MM.1S (cell line): ENCODE results near the gene FMN1.

Experiments
- DNase-seq: peaks from one replicate; pipeline ENCODE4 v3.0.0-alpha.2; 2015
- H2AFZ ChIP-seq: fragments of 300-600 bp; sonication (generic); 2 replicates; pipeline ENCODE4 v1.6.0; 2016; ENCODE audit warnings: antibody characterized with exemption, low read length
- H3F3A ChIP-seq: fragments of 300-600 bp; sonication (generic); 2 replicates; pipeline ENCODE4 v1.6.1; 2016; ENCODE audit warnings: mild to moderate bottlenecking, antibody characterized with exemption, low read length, moderate library complexity, mixed read lengths; ENCODE audit not compliant: insufficient read depth
- H3K27ac ChIP-seq: fragments of 300-600 bp; sonication (generic); 2 replicates; pipeline ENCODE4 v1.5.1; 2016; ENCODE audit warnings: mild to moderate bottlenecking, low read length
- H3K27me3 ChIP-seq: fragments of 300-600 bp; sonication (generic); replicated peaks from 2 replicates; pipeline ENCODE4 v1.6.0; 2016; ENCODE audit warnings: low read length; ENCODE audit not compliant: insufficient read depth
- H3K36me3 ChIP-seq: fragments of 300-600 bp; sonication (generic); replicated peaks from 2 replicates; pipeline ENCODE4 v1.6.1; 2016; ENCODE audit warnings: mild to moderate bottlenecking, low read length, mixed read lengths; ENCODE audit not compliant: insufficient read depth
- H3K4me1 ChIP-seq: fragments of 300-600 bp; sonication (generic); 2 replicates; pipeline ENCODE4 v1.6.1; 2016; ENCODE audit warnings: low read length, mixed read lengths
- H3K4me2 ChIP-seq: fragments of 300-600 bp; sonication (generic); 2 replicates; pipeline ENCODE4 v1.6.0; 2016; ENCODE audit warnings: low read depth, low read length
- H3K4me3 ChIP-seq: fragments of 300-600 bp; sonication (generic); 2 replicates; pipeline ENCODE4 v1.5.1; 2016; ENCODE audit warnings: low read length, mixed read lengths
- H3K79me2 ChIP-seq: fragments of 300-600 bp; sonication (generic); 2 replicates; pipeline ENCODE4 v1.6.1; 2016; ENCODE audit warnings: mixed run types, low read length, mixed read lengths
- H3K9ac ChIP-seq: fragments of 300-600 bp; sonication (generic); 2 replicates; pipeline ENCODE4 v1.6.1; 2016; ENCODE audit warnings: low read length, mixed read lengths
- H3K9me2 ChIP-seq: fragments of 300-600 bp; sonication (generic); replicated peaks from 2 replicates; pipeline ENCODE4 v1.6.1; 2016; ENCODE audit warnings: mild to moderate bottlenecking, low read length, mixed read lengths; ENCODE audit not compliant: insufficient read depth
- H3K9me3 ChIP-seq: fragments of 300-600 bp; sonication (generic); replicated peaks from 2 replicates; pipeline ENCODE4 v1.6.1; 2016; ENCODE audit warnings: mild to moderate bottlenecking, low read length, mixed read lengths; ENCODE audit not compliant: insufficient read depth
- H4K20me1 ChIP-seq: fragments of 300-600 bp; sonication (generic); 2 replicates; pipeline ENCODE4 v1.6.1; 2016; ENCODE audit warnings: mild to moderate bottlenecking, low read length, moderate library complexity, mixed read lengths; ENCODE audit not compliant: insufficient read depth
- CTCF ChIP-seq: fragments of 300-600 bp; sonication (generic); IDR thresholded peaks from 2 replicates; pipeline ENCODE4 v1.5.1; 2016; ENCODE audit warnings: antibody characterized with exemption, low read length, mixed read lengths
- EZH2 ChIP-seq: fragments of 300-600 bp; sonication (generic); optimal IDR thresholded peaks from 2 replicates; pipeline ENCODE3; 2017; ENCODE audit warnings: low read depth, mild to moderate bottlenecking, antibody characterized with exemption, low read length, mixed read lengths
- EZH2phosphoT487 ChIP-seq: fragments of 300-600 bp; sonication (generic); IDR thresholded peaks from 2 replicates; pipeline ENCODE4 v1.6.1; 2018; ENCODE audit warnings: antibody characterized with exemption, low read length

FMN1 gene

GRCh38 chr15:32936976-32937375 is 257.5 kb downstream of the FMN1 start:
- no peak for TF ChIP-seq EZH2
- no peak for TF ChIP-seq EZH2phosphoT487
- no peak for TF ChIP-seq CTCF

GRCh38 chr15:32936283-32936918 is 258.1 kb downstream of the FMN1 start:
- H4K20me1 ChIP-seq = no peaks in the 10 kb centered on the region
- TF ChIP-seq EZH2phosphoT487 = no peak
- peak; percentile 41 for TF ChIP-seq CTCF
- no peak for TF ChIP-seq EZH2
- H3K9me3 ChIP-seq = no peaks in the 10 kb centered on the region
- H3K4me1 ChIP-seq = no peaks in the 10 kb centered on the region
- H3K36me3 ChIP-seq = 0 out of 2 replicates have a peak, but pooled peaks cover 2% of the 10 kb centered on the region
- H3K4me3 ChIP-seq = no peak overlapping the region
- no peaks in the 10 kb centered on the region for H3F3A ChIP-seq
- no peak overlapping the region for H3K4me2 ChIP-seq
- DNase-seq = no peak
- no peak overlapping the region for H2AFZ ChIP-seq
- no peak overlapping the region for H3K9ac ChIP-seq
- H3K27me3 ChIP-seq = no peaks in the 10 kb centered on the region
- 0 out of 2 replicates have a peak, but pooled peaks cover 4% of the 10 kb centered on the region for H3K79me2 ChIP-seq
- no peaks in the 10 kb centered on the region for H3K9me2 ChIP-seq
- no peak overlapping the region for H3K27ac ChIP-seq

More at GRCh38 chr15:32936976-32937375, 257.5 kb downstream of the FMN1 start:
- H3F3A ChIP-seq = no peaks in the 10 kb centered on the region
- no peak overlapping the region for H3K4me3 ChIP-seq
- H3K27ac ChIP-seq = no peak overlapping the region
- no peaks in the 10 kb centered on the region for H3K9me3 ChIP-seq
- peaks cover 10% of the 10 kb centered on the region; the same call in 1 of the 2 replicates for H3K79me2 ChIP-seq
- no peak overlapping the region for H3K9ac ChIP-seq
- no peak overlapping the region for H3K4me2 ChIP-seq
- no peak for DNase-seq
- H3K9me2 ChIP-seq = no peaks in the 10 kb centered on the region
- H3K27me3 ChIP-seq = no peaks in the 10 kb centered on the region
- no peak overlapping the region for H2AFZ ChIP-seq
- H4K20me1 ChIP-seq = no peaks in the 10 kb centered on the region
- H3K4me1 ChIP-seq = no peaks in the 10 kb centered on the region
- H3K36me3 ChIP-seq = 0 out of 2 replicates have a peak, but pooled peaks cover 2% of the 10 kb centered on the region

GRCh38 chr15:32935139-32935538 is 259.4 kb downstream of the FMN1 start:
- H3K4me2 ChIP-seq = no peak overlapping the region
- no peak for DNase-seq
- no peaks in the 10 kb centered on the region for H3F3A ChIP-seq
- no peaks in the 10 kb centered on the region for H3K27me3 ChIP-seq
- H3K9me3 ChIP-seq = no peaks in the 10 kb centered on the region
- H3K4me3 ChIP-seq = no peak overlapping the region
- no peaks in the 10 kb centered on the region for H4K20me1 ChIP-seq
- no peak overlapping the region for H2AFZ ChIP-seq
- no peak overlapping the region for H3K27ac ChIP-seq
- H3K4me1 ChIP-seq = no peaks in the 10 kb centered on the region
- H3K79me2 ChIP-seq = no peaks in the 10 kb centered on the region
- no peaks in the 10 kb centered on the region for H3K9me2 ChIP-seq
- TF ChIP-seq CTCF (no peak), EZH2 (no peak), EZH2phosphoT487 (no peak)
- no peak overlapping the region for H3K9ac ChIP-seq
- H3K36me3 ChIP-seq = 0 out of 2 replicates have a peak, but pooled peaks cover 2% of the 10 kb centered on the region
